Osteoblast (primary cell): ENCODE results near the gene SS18L1. TPM values are rescaled to one million over a fixed set of nuclear protein-coding genes. Genes with fewer than 3 reads are reported as not detected.

Source experiments
- DNase-seq: peaks from one replicate; pipeline ENCODE4 v3.0.0; 2011; ENCODE audit warnings: low spot score, mixed read lengths; ENCODE audit not compliant: insufficient read length; ENCODE audit errors: missing footprints
- H2AFZ ChIP-seq: 2 replicates; pipeline ENCODE4 v1.6.0; 2011; ENCODE audit warnings: mild to moderate bottlenecking, low read length
- H3K27ac ChIP-seq: 2 replicates; pipeline ENCODE4 v1.5.1; 2011; ENCODE audit warnings: mild to moderate bottlenecking, low read depth, low read length, moderate library complexity
- H3K27me3 ChIP-seq: 2 replicates; pipeline ENCODE4 v1.6.0; 2012; ENCODE audit warnings: mild to moderate bottlenecking, control low read depth, inconsistent platforms, low read length, moderate library complexity; ENCODE audit not compliant: insufficient read depth
- H3K36me3 ChIP-seq: 2 replicates; pipeline ENCODE4 v1.5.1; 2011; ENCODE audit warnings: mild to moderate bottlenecking, low read length, control low read depth, moderate library complexity; ENCODE audit not compliant: insufficient read depth
- H3K4me1 ChIP-seq: 2 replicates; pipeline ENCODE4 v1.5.1; 2011; ENCODE audit warnings: mild to moderate bottlenecking, low read length, control low read depth, moderate library complexity; ENCODE audit not compliant: insufficient read depth
- H3K4me2 ChIP-seq: 2 replicates; pipeline ENCODE4 v1.6.0; 2011; ENCODE audit warnings: mild to moderate bottlenecking, low read length; ENCODE audit not compliant: insufficient read depth
- H3K4me3 ChIP-seq: fragments of 200-600 bp; sonication (generic); 3 replicates; pipeline ENCODE4 v1.5.1; 2012; ENCODE audit warnings: mild to moderate bottlenecking, low read length, inconsistent platforms; ENCODE audit not compliant: insufficient read depth
- H3K79me2 ChIP-seq: 2 replicates; pipeline ENCODE4 v1.6.0; 2012; ENCODE audit warnings: mild to moderate bottlenecking, low read length, control low read depth, inconsistent platforms; ENCODE audit not compliant: insufficient read depth
- H3K9me3 ChIP-seq: 2 replicates; pipeline ENCODE4 v1.5.1; 2011; ENCODE audit warnings: low read depth, low read length, control low read depth
- H4K20me1 ChIP-seq: 2 replicates; pipeline ENCODE4 v1.6.0; 2012; ENCODE audit warnings: mild to moderate bottlenecking, low read length, control low read depth; ENCODE audit not compliant: insufficient read depth
- CTCF ChIP-seq: IDR thresholded peaks from 2 replicates; pipeline ENCODE4 v1.5.1; 2011; ENCODE audit warnings: mild to moderate bottlenecking, low read depth, low read length, moderate library complexity; ENCODE audit errors: extremely low read depth
- total RNA-seq: library from RNA; depleted of rRNA; stranded (reverse); fragments of >200 nt; gene quantifications from 2 replicates; pipeline ENCODE4 v1.2.3, GENCODE V29; 2012

Gene SS18L1
- total RNA-seq, 1 donor = 12.7 TPM

DNA sequence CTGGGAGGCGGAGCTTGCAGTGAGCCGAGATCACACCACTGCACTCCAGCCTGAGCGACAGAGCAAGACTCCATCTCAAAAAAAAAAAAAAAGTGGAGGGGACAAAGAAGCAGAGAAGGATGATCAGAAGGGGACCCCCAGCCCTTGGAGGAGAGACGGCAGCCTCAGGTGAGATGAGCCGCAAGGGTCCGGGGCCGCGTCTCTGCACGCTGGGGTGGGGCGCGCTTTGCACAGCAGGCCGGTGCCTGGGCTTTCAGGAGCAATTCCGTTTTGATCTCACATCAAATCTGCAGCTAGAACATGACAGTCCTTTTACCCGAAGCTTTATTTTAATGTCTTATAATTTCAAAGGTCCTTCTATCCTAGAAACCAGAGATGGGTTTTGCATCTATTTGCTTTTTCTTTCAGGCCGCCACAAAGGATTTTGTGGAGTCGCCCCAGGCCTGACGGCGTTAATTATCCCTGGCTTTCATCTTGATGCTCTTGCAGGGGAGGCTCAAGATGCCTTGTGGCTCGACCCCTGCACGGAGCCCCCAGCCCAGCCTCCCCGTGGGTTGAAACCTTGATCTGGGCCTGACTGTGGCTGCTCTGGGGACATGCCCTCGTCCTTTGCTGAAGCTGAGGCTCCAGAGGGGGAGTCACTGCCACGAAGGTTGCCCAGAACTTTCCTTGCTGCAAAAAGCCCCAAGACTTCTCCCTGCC, 59.3 kb downstream of the SS18L1 start:
- Histone ChIP-seq H3K27me3 (no peaks in the 10 kb centered on the region), H3K4me3 (peak overlapping the region; percentile 21), H3K4me1 (peaks cover 21% of the 10 kb centered on the region), H3K36me3 (peaks cover 30% of the 10 kb centered on the region), H3K4me2 (peak overlapping the region; percentile 49), H3K79me2 (no peaks in the 10 kb centered on the region), H2AFZ (no peak overlapping the region), H3K9me3 (no peaks in the 10 kb centered on the region), H3K27ac (peak overlapping the region; percentile 36), H4K20me1 (peaks cover 20% of the 10 kb centered on the region)
- no peak for DNase-seq
- TF ChIP-seq CTCF = no peak

DNA sequence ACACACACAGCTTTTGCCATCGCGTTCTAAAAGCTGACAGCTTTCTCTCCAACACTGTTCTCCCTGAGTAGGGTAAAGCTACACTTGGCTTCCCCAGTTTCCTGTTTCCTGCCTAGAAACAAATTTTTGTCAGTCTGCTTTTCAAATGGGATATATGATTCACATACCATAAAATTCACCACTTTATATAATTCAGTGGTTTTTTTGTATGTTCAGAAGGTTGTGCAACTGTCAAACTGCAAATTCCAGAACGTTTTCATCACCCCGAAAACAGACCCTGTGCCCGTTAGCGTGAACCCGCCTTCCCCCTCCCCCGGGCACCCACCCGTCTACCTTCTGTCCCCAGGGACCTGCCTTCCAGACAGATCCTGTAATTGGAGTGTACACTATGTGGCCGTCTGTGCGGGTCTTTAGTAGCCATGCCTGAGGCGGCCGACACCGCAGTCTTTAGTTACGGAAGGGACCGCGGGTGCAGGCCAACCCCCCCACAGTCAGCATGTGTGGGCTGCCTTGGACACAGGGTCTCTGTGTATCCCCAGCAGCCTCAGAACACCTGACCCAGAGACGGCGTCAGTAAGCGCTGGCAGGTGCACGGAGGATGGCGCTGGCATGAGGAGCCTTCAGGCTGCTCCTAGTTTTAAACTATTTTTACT, 59.9 kb downstream of the SS18L1 start:
- Histone ChIP-seq H4K20me1 (peaks cover 23% of the 10 kb centered on the region), H3K4me3 (peak overlapping the region; percentile 21), H3K79me2 (no peaks in the 10 kb centered on the region), H2AFZ (no peak overlapping the region), H3K4me2 (peak overlapping the region; percentile 49), H3K36me3 (peaks cover 24% of the 10 kb centered on the region), H3K4me1 (peaks cover 21% of the 10 kb centered on the region), H3K27ac (peak overlapping the region; percentile 36), H3K9me3 (no peaks in the 10 kb centered on the region), H3K27me3 (no peaks in the 10 kb centered on the region)
- TF ChIP-seq CTCF = no peak
- peak; percentile 95 for DNase-seq

DNA sequence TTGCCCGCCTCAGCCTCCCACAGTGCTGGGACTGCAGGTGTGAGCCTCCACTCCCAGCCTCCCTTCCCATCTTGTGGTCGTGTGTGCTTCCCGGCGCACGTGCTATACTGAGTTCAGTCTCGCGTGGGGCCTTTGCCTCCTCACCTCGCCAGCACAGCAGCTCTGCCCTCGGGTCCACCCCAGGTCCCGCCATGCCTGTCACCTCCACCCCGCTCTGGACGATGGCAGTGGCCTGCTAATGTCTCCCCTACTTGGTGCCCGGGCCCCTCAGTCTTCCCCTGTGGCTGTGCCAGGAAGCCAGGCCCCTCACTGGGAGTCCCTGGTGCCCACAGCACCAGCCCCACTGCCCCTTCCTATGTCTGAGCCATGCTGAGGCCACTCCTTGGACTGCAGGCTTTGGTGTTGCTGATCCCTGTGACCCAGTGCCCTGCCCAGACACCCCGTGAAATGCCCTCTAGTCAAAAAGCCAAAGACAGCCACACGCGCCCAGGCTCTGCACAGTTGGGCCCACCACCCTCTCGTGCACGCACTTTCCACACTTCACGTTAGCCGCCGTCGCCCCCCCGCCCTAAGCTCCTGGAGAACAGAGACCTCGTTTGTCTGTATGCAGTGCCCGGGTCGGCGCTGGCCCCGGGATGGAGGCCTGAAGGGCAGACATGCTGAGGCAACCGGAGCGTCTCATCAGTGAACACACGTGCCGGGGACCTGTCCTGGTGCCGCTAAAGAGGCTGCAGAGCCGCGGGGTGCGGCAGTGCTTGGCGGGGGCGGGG, 62.2 kb downstream of the SS18L1 start:
- H3K4me2 ChIP-seq = no peak overlapping the region
- peaks cover 9% of the 10 kb centered on the region for H3K27me3 ChIP-seq
- peaks cover 31% of the 10 kb centered on the region for H4K20me1 ChIP-seq
- no peaks in the 10 kb centered on the region for H3K9me3 ChIP-seq
- H2AFZ ChIP-seq = no peak overlapping the region
- no peaks in the 10 kb centered on the region for H3K79me2 ChIP-seq
- peaks cover 21% of the 10 kb centered on the region for H3K4me1 ChIP-seq
- no peak overlapping the region for H3K27ac ChIP-seq
- DNase-seq = peak; percentile 71
- no peak overlapping the region for H3K4me3 ChIP-seq
- peaks cover 9% of the 10 kb centered on the region for H3K36me3 ChIP-seq
- no peak for TF ChIP-seq CTCF

GRCh38 chr20:62206388-62206775, 62.8 kb downstream of the SS18L1 start:
- Histone ChIP-seq H2AFZ (no peak overlapping the region), H3K4me1 (peaks cover 21% of the 10 kb centered on the region), H4K20me1 (peaks cover 31% of the 10 kb centered on the region), H3K27me3 (peaks cover 9% of the 10 kb centered on the region), H3K9me3 (no peaks in the 10 kb centered on the region), H3K27ac (no peak overlapping the region), H3K4me2 (no peak overlapping the region), H3K79me2 (no peaks in the 10 kb centered on the region), H3K36me3 (peaks cover 6% of the 10 kb centered on the region), H3K4me3 (no peak overlapping the region)
- no peak for TF ChIP-seq CTCF
- DNase-seq = peak; percentile 42
